Anterior cingulate cortex (tissue), 58 donors: ENCODE results near the gene SLIT3.

Experiments used
- DNase-seq, 58 donors: peaks; one replicate each; lab custom pipeline; 2025; lab: John Stamatoyannopoulos, UW

The SLIT3 gene

GRCh38 chr5:169094586-169095409, 206.1 kb downstream of the SLIT3 start:
- no peak for DNase-seq

- DNase-seq = no peak
Observed at GRCh38 chr5:169091396-169091980, 209.5 kb downstream of the SLIT3 start.

GRCh38 chr5:169089343-169089742, 211.6 kb downstream of the SLIT3 start:
- DNase-seq = no peak

GRCh38 chr5:169088028-169088725, 212.8 kb downstream of the SLIT3 start:
- no peak for DNase-seq

- DNase-seq = no peak
Observed at GRCh38 chr5:169085636-169086035, 215.3 kb downstream of the SLIT3 start.

GRCh38 chr5:169085212-169085611, 215.7 kb downstream of the SLIT3 start:
- no peak for DNase-seq

- DNase-seq = no peak
Observed at GRCh38 chr5:169084775-169085174, 216.2 kb downstream of the SLIT3 start.

- DNase-seq = no peak
Observed at GRCh38 chr5:169083394-169084018, 217.4 kb downstream of the SLIT3 start.

GRCh38 chr5:169081000-169081724, 219.8 kb downstream of the SLIT3 start:
- DNase-seq = no peak

GRCh38 chr5:169080448-169080911, 220.5 kb downstream of the SLIT3 start:
- DNase-seq = no peak

- DNase-seq = no peak
Observed at GRCh38 chr5:169079697-169080096, 221.2 kb downstream of the SLIT3 start.

GRCh38 chr5:169074839-169075238, 226.1 kb downstream of the SLIT3 start:
- DNase-seq = no peak

GRCh38 chr5:169072233-169072632, 228.7 kb downstream of the SLIT3 start:
- DNase-seq = no peak

GRCh38 chr5:169070413-169070812, 230.5 kb downstream of the SLIT3 start:
- DNase-seq = no peak

- peak in 4 of 58 donors; percentile 1 to 34 (median 11) for DNase-seq
Observed at GRCh38 chr5:169067751-169068173, 233.2 kb downstream of the SLIT3 start.

- DNase-seq = no peak
Observed at GRCh38 chr5:169065400-169065799, 235.5 kb downstream of the SLIT3 start.

- peak in 1 of 58 donors; percentile 4 for DNase-seq
Observed at GRCh38 chr5:169064093-169064492, 236.8 kb downstream of the SLIT3 start.

GRCh38 chr5:169063316-169063953, 237.5 kb downstream of the SLIT3 start:
- DNase-seq = no peak

- DNase-seq = no peak
Observed at GRCh38 chr5:169062690-169063089, 238.2 kb downstream of the SLIT3 start.

- no peak for DNase-seq
Observed at GRCh38 chr5:169054506-169054905, 246.4 kb downstream of the SLIT3 start.
